Measurements from ENCODE around the gene ZNF362. TPM values are rescaled to one million over a fixed set of nuclear protein-coding genes. Genes with fewer than 3 reads are reported as not detected.

ZNF362 gene
- total and polyA plus RNA-seq, 10 of the 15 experiments (the other 5 are each of a cell fraction or from before 2014, with no cell fraction given) = 0.74 to 22.8 (median 7.4) TPM

GRCh38 chr1:33294071-33295010 lies 38.0 kb downstream of the ZNF362 start:
- no TSS peak for BruUV-seq (replicated peaks)
- ChIA-PET POLR2A (interaction anchor here (0.6 kb wide), 1 partner anchor 331 kb away, joined by 3 read pairs; no protein-coding TSS in a partner anchor), CTCF (interaction anchor here (0.9 to 7.8 kb wide), 18 partner anchors 11 to 176 kb away, joined by 3 to 239 read pairs (median 5); partner anchors contain the start of gene ZSCAN20)

More at GRCh38 chr1:33294071-33295010, 38.0 kb downstream of the ZNF362 start:
- no peaks in the 10 kb centered on the region for H3K27me3 ChIP-seq (replicated peaks in 1 of 2; ENCODE audit: control insufficient read depth in 2 of 2, insufficient read depth in 2 of 2, low read length in 1 of 2)
- ATAC-seq (no peak), DNase-seq (ENCODE audit: low read depth, low spot score) (no peak), FAIRE-seq (no peak)
- H2AFZ ChIP-seq (ENCODE audit: control insufficient read depth, low read depth, low read length) = no peak overlapping the region
- WGBS (ENCODE audit: insufficient coverage, insufficient replicate concordance, low lambda C conversion rate, missing lambda C conversion rate) = 74% methylated on average over 13 of the region's 13 CpGs
- no peak for TF ChIP-seq MEF2B (IDR thresholded peaks at IDR 0.05; ENCODE audit: partially characterized antibody, poor library complexity, severe bottlenecking)
- TF ChIP-seq IRF5 (IDR thresholded peaks at IDR 0.05; ENCODE audit: borderline replicate concordance) = no peak
- no peak for TF ChIP-seq CREM (IDR thresholded peaks at IDR 0.05; ENCODE audit: low read depth)
- TF ChIP-seq SUPT20H (IDR thresholded peaks at IDR 0.05; ENCODE audit: borderline replicate concordance, control insufficient read depth, low read depth, low read length) = no peak
- no peak for TF ChIP-seq RUNX3 (IDR thresholded peaks at IDR 0.05; ENCODE audit: low read length)
- TF ChIP-seq IKZF1 (conservative IDR thresholded peaks at IDR 0.05) = no peak
- TF ChIP-seq PRDM15 (CRISPR knock-in tag; IDR thresholded peaks at IDR 0.05) = no peak
- TF ChIP-seq RELB (IDR thresholded peaks at IDR 0.05; ENCODE audit: low read depth) = no peak
- TF ChIP-seq YBX1 (IDR thresholded peaks at IDR 0.05) = no peak
- TF ChIP-seq MTA3 (IDR thresholded peaks at IDR 0.05; ENCODE audit: borderline replicate concordance, low read length) = no peak
- TF ChIP-seq TAF1 (IDR thresholded peaks at IDR 0.05; ENCODE audit: borderline replicate concordance, low read depth, low read length) = no peak
- TF ChIP-seq NR2F1 (conservative IDR thresholded peaks at IDR 0.05) = no peak
- no peak overlapping the region for H3K4me3 ChIP-seq
- intact Hi-C loops (cut with micrococcal nuclease; ENCODE audit: unreplicated experiment) (loop anchor here (1.0 to 5.0 kb wide), 5 partner anchors 73 to 318 kb away; no protein-coding TSS in a partner anchor), in situ Hi-C loops (cut with MboI) (loop anchor here (5.0 kb wide), 3 partner anchors 73 to 318 kb away; no protein-coding TSS in a partner anchor)
- H3K79me2 ChIP-seq (ENCODE audit: control insufficient read depth, insufficient read depth, low read length) = no peaks in the 10 kb centered on the region
- peaks cover 0 to 3% of the 10 kb centered on the region in 2 experiments; a peak in 3 of 4 replicates for H3K36me3 ChIP-seq (ENCODE audit: control insufficient read depth in 2 of 2, insufficient read depth in 2 of 2, low read length in 1 of 2)
- no peak overlapping the region for H3K27ac ChIP-seq (ENCODE audit: control insufficient read depth, insufficient read depth)
- no peaks in the 10 kb centered on the region for H4K20me1 ChIP-seq (ENCODE audit: control insufficient read depth, insufficient read depth)
- RAD21 ChIA-PET (ENCODE audit: unreplicated experiment) = interaction anchor here (0.6 to 6.0 kb wide), 6 partner anchors 69 to 316 kb away, joined by 3 to 103 read pairs (median 7); partner anchors contain the start of gene ZSCAN20
- no peaks in the 10 kb centered on the region for H3K4me1 ChIP-seq (ENCODE audit: control insufficient read depth, insufficient read depth, low read length)
- SMC1A ChIA-PET (ENCODE audit: uncharacterized antibody, unreplicated experiment) = interaction anchor here (1.1 to 7.5 kb wide), 7 partner anchors 21 to 318 kb away, joined by 3 to 149 read pairs (median 6); partner anchors contain the start of gene ZSCAN20
- H3K9ac ChIP-seq (ENCODE audit: control insufficient read depth, insufficient read depth, low read length) = no peak overlapping the region
- H3K4me2 ChIP-seq (ENCODE audit: control insufficient read depth, insufficient read depth) = no peak overlapping the region
- H3K9me3 ChIP-seq (replicated peaks; ENCODE audit: control insufficient read depth, insufficient read depth, low read length) = no peaks in the 10 kb centered on the region; the same call in 2 of the 3 replicates

All from GM12878 (cell line).